GM12875 (cell line): Measurements from ENCODE around the gene ATP6V1C2.

Source experiments
- H3K4me3 ChIP-seq: one replicate; pipeline ENCODE4 v1.5.1; 2011; ENCODE audit warnings: low read depth, low read length, control low read depth
- TF ChIP-seq, protein P1 (sequence below): IDR thresholded peaks from 2 replicates; pipeline ENCODE4 v1.5.1; 2011; ENCODE audit warnings: low read depth, mild to moderate bottlenecking, control low read depth, inconsistent platforms, low read length, moderate library complexity, borderline replicate concordance; ENCODE audit not compliant: insufficient read depth

Gene ATP6V1C2

DNA sequence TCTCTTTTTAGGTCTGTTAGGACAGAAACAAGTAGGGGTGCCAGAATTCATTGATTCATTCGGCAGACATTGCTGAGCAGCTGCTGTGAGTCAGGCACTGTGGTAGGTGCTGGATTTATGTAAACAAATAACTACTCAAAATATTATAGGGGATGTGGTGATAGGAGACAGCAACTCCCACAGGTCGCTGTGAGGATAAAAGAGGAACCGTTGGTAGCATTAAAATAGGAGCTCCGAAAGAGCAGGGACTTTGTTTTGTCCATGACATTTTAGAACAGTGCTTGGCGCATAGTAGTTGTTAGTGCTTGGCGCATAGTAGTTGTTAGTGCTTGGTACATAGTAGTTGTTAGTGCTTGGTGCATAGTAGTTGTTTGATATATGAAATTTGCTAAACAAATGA, 29.2 kb downstream of the ATP6V1C2 start:
- TF ChIP-seq, protein P1, sequence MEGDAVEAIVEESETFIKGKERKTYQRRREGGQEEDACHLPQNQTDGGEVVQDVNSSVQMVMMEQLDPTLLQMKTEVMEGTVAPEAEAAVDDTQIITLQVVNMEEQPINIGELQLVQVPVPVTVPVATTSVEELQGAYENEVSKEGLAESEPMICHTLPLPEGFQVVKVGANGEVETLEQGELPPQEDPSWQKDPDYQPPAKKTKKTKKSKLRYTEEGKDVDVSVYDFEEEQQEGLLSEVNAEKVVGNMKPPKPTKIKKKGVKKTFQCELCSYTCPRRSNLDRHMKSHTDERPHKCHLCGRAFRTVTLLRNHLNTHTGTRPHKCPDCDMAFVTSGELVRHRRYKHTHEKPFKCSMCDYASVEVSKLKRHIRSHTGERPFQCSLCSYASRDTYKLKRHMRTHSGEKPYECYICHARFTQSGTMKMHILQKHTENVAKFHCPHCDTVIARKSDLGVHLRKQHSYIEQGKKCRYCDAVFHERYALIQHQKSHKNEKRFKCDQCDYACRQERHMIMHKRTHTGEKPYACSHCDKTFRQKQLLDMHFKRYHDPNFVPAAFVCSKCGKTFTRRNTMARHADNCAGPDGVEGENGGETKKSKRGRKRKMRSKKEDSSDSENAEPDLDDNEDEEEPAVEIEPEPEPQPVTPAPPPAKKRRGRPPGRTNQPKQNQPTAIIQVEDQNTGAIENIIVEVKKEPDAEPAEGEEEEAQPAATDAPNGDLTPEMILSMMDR, result no peak
- no peak overlapping the region for H3K4me3 ChIP-seq

DNA sequence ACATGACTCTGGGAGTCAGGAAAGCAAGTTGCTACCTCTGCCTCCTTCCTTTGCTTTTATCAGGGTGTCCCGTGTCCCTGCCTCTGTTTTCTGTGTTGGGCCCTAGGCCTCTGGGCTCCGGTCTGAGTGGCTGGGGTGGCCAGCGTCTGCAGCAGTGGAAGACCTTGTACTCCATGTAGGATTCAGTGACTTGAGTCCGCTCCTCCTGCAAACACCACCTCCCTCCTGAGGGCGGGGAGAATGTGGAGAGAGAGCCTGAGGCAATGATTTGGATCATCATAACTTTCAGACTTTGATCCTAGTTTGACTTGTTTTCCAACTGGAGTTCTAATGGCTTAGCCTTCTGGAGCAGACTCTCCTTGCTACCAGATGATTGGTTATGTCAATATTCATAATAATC, 30.8 kb downstream of the ATP6V1C2 start:
- no peak overlapping the region for H3K4me3 ChIP-seq
- TF ChIP-seq, protein P1, result no peak

DNA sequence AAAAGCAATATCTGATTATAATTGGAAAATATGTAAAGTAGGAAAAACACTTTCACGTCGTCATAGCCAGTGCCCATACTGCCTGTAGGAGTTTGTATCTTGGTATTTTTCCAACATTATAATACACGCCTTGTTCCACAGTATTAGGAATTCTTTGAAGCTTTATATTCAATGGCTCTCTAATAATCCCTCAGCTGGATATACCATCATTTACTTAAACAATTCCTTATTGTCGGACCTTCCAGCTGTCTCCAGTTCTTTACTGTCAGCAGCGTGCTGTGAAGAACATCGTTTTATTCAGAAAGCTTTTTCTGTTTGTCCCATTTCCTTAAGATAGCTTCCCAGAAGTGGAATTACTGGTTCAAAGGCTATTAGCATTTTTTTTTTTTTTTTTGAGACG, 31.7 kb downstream of the ATP6V1C2 start:
- no peak overlapping the region for H3K4me3 ChIP-seq
- TF ChIP-seq, protein P1, result no peak

DNA sequence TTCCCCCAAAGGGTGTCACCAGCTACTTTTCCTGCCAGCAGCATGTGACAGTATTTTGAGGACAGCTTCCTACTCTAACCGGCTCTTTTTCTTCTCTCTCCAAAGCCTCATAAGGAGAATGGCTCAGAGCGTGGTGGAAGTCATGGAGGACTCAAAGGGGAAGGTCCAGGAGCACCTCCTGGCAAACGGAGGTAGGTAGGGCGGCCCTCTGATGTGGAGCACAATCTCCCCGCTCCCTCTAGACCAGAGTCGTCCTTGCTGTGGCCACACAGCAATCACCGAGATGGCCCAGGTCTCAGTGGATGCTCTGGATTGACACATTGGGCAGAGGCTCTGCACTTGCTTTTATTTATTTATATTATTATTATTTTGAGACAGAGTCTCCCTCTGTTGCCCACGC, 32.4 kb downstream of the ATP6V1C2 start:
- H3K4me3 ChIP-seq, result no peak overlapping the region
- TF ChIP-seq, protein P1, result no peak

DNA sequence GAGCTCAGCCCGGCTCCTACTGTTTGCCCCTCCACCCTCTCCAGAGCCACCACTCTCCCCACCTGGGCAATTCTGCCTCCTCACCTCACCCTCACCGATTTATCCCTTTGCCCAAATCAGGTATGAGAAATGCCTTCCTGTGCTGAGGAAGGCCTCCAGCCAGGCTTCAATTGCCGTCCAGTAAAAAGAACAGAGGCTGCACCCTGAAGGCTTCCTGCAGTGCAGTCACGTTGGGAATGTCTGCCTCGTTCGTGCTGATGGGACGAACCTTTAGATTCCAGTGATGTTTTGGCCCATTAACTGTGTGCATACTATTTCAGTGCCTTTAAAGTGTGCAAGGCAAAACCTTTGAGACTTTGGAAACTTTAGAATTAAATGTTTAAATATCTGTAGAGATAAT, 34.2 kb downstream of the ATP6V1C2 start:
- TF ChIP-seq, protein P1, result no peak
- no peak overlapping the region for H3K4me3 ChIP-seq

DNA sequence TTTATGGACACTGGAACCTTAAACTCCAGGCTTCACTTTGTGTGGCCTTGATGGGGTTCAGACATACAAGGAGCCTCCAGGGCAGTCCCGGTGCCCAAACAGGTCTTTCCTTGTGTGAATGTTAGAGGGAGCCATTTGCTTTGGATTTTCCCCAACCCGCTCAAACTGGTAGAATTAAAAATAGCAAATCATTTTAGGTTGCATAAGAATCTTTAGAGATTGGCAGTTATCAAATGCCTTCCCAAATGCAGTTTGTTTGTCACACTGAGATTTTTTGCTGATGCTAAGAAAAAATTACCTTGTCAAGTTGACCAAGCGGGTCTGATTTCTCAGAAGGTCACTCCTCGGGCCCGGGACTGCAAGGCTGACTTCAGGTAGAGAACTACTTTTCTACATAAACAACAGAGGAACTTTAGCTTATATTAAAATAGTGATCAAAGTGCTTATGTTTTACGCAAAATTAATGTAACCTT, 36.4 kb downstream of the ATP6V1C2 start:
- no peak overlapping the region for H3K4me3 ChIP-seq
- TF ChIP-seq, protein P1, result no peak

DNA sequence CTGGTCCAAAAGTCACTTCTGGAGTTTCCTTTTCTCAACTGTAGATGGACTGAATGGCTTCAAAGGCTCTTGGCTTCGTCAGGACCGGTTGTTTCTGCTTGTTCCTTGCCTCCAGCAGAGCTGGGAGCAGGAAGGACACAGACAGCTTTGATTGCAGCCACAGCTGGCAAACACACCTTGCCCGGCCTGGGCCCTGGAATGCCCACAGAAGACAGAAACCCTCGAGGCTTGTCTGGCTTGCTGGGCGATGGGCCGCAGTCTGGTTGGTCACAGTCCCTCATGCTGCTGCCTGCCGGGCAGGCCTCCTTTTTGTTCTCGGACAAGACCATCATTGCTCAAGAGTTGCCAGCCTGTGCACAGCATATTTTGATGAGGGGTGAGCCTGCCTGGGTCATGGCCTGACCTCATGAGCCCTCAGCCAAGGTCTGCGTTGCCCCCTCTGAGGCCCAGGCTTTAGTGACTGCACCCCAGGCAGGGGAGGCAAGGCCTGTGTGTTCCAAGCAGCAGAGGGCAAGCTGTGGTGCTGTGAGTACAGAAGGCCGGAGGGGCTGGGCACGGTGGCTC, 37.8 kb downstream of the ATP6V1C2 start:
- no peak overlapping the region for H3K4me3 ChIP-seq
- TF ChIP-seq, protein P1, result no peak
